B cell (primary cell): ENCODE measurements around the gene ZDHHC14. TPM values are rescaled to one million over a fixed set of nuclear protein-coding genes. Genes with fewer than 3 reads are reported as not detected.

ENCODE experiments used
- ATAC-seq: fragments of 200-7000 bp; cut with Tn5 transposase; one replicate; pipeline ENCODE4 v1.10.0; 2021; ENCODE audit warnings: low read depth, mild to moderate bottlenecking, moderate number of reproducible peaks, moderate library complexity
- CTCF ChIA-PET: fragments of 350-600 bp; sonication (Branson Sonifier 250); formaldehyde crosslinking; loops from one replicate; lab custom pipeline; 2021; ENCODE audit warnings: antibody characterized with exemption, inconsistent platforms; lab: Charles Lee
- POLR2A ChIA-PET: fragments of 350-600 bp; sonication (Branson Sonifier 250); formaldehyde crosslinking; loops from one replicate; lab custom pipeline; 2021; ENCODE audit warnings: antibody characterized with exemption; lab: Charles Lee
- DNase-seq: peaks from one replicate; pipeline ENCODE4 v3.0.0; 2013
- H2AFZ ChIP-seq: 2 replicates; pipeline ENCODE4 v1.6.1; 2012; ENCODE audit warnings: mild to moderate bottlenecking, low read depth, low read length; ENCODE audit not compliant: insufficient read depth, poor library complexity, severe bottlenecking
- H3K27ac ChIP-seq, 2 donors: 1 replicate in 1 of 2; 2 replicates in 1 of 2; pipeline ENCODE4 v1.5.1; 2012 to 2013; ENCODE audit warnings: low read length in 2 of 2, mild to moderate bottlenecking in 2 of 2, moderate library complexity in 1 of 2
- H3K27me3 ChIP-seq, 4 experiments: fragments of 200-600 bp in 1 of 4; sonication (generic) in 1 of 4; replicated peaks in 1 of 4; 1 replicate in 2 of 4; 2 replicates in 2 of 4; pipeline versions ENCODE4 v1.6.1 to v1.7.0; 2013 to 2016; ENCODE audit warnings: low read length in 3 of 4, mild to moderate bottlenecking in 2 of 4, mixed read lengths in 1 of 4, moderate library complexity in 1 of 4; ENCODE audit not compliant: insufficient read depth in 4 of 4, control insufficient read depth in 3 of 4; ENCODE audit errors: control extremely low read depth in 1 of 4
- H3K36me3 ChIP-seq, 2 experiments: replicated peaks in 1 of 2; 1 replicate in 1 of 2; 2 replicates in 1 of 2; pipeline versions ENCODE4 v1.6.1 to v1.7.1; 2013; ENCODE audit warnings: low read length in 1 of 2; ENCODE audit not compliant: insufficient read depth in 2 of 2, control insufficient read depth in 1 of 2; ENCODE audit errors: control extremely low read depth in 1 of 2, extremely low read depth in 1 of 2
- H3K4me1 ChIP-seq, 2 donors: fragments of 200-600 bp in 1 of 2; sonication (generic) in 1 of 2; 1 replicate in 1 of 2; 2 replicates in 1 of 2; pipeline versions ENCODE4 v1.5.1 to v1.6.1; 2013 to 2017; ENCODE audit warnings: low read length in 2 of 2; ENCODE audit not compliant: control insufficient read depth in 2 of 2, insufficient read depth in 2 of 2
- H3K4me2 ChIP-seq: replicated peaks from 2 replicates; pipeline ENCODE3; 2012; ENCODE audit warnings: mild to moderate bottlenecking, low read depth, low read length; ENCODE audit not compliant: poor library complexity, severe bottlenecking
- H3K4me3 ChIP-seq, 5 experiments: fragments of 200-600 bp in 1 of 5; sonication (generic) in 1 of 5; 1 replicate in 3 of 5; 2 replicates in 2 of 5; pipeline versions ENCODE4 v1.5.1 to v1.7.0; 2011 to 2016; ENCODE audit warnings: low read length in 4 of 5, mild to moderate bottlenecking in 4 of 5, low read depth in 2 of 5, control low read depth in 1 of 5, moderate library complexity in 1 of 5; ENCODE audit not compliant: insufficient read depth in 1 of 5; ENCODE audit errors: control extremely low read depth in 1 of 5, extremely low read depth in 1 of 5
- H3K79me2 ChIP-seq: fragments of 200-600 bp; sonication (generic); one replicate; pipeline ENCODE4 v1.6.0; 2016; ENCODE audit warnings: low read length; ENCODE audit not compliant: control insufficient read depth, insufficient read depth
- H3K9ac ChIP-seq: fragments of 200-600 bp; sonication (generic); 2 replicates; pipeline ENCODE4 v1.6.1; 2017; ENCODE audit warnings: mild to moderate bottlenecking, low read length, moderate library complexity
- H3K9me3 ChIP-seq, 3 donors: one replicate each; pipeline versions ENCODE4 v1.6.1 to v1.7.1; 2013; ENCODE audit warnings: low read length in 2 of 3; ENCODE audit not compliant: control insufficient read depth in 2 of 3, insufficient read depth in 1 of 3; ENCODE audit errors: control extremely low read depth in 1 of 3
- H4K20me1 ChIP-seq: 2 replicates; pipeline ENCODE4 v1.6.0; 2012; ENCODE audit warnings: mild to moderate bottlenecking, low read length; ENCODE audit not compliant: insufficient read depth, control insufficient read depth, poor library complexity, severe bottlenecking
- H3K27ac Mint-ChIP-seq: one replicate; pipeline ENCODE4 v1.8.0; 2021; ENCODE audit warnings: mixed read lengths
- H3K27me3 Mint-ChIP-seq: one replicate; pipeline ENCODE4 v1.8.0; 2021; ENCODE audit warnings: mixed read lengths
- H3K4me1 Mint-ChIP-seq: one replicate; pipeline ENCODE4 v1.8.0; 2021; ENCODE audit warnings: mixed read lengths
- H3K4me3 Mint-ChIP-seq: one replicate; pipeline ENCODE4 v1.8.0; 2021; ENCODE audit warnings: mixed read lengths
- H3K9me3 Mint-ChIP-seq: one replicate; pipeline ENCODE4 v1.8.0; 2022; ENCODE audit warnings: mixed read lengths; ENCODE audit not compliant: insufficient read depth
- CTCF ChIP-seq: fragments of 200-600 bp; IDR thresholded peaks from one replicate; pipeline ENCODE4 v1.8.0; 2022; ENCODE audit warnings: antibody characterized with exemption, mild to moderate bottlenecking
- EZH2 ChIP-seq: IDR thresholded peaks from 2 replicates; pipeline ENCODE4 v1.6.1; 2012; ENCODE audit warnings: borderline replicate concordance, low read depth, mild to moderate bottlenecking, moderate library complexity, low read length; ENCODE audit not compliant: insufficient read depth, poor library complexity, severe bottlenecking
- WGBS: methylation state at CpG from one replicate; pipeline ENCODE4 v1.1.5; 2013; ENCODE audit warnings: missing lambda C conversion rate; ENCODE audit not compliant: insufficient coverage; 5-methylcytosine and 5-hydroxymethylcytosine counted together
- intact Hi-C: fragments of 100-400 bp; cut with micrococcal nuclease; formaldehyde crosslinking; loops from one replicate; pipeline ENCODE4 v1.10.0; 2022
- polyA plus RNA-seq: library from polyadenylated mRNA; depleted of rRNA; stranded (reverse); fragments of >200 nt; gene quantifications from 2 replicates; pipeline ENCODE4 v1.2.3, GENCODE V29; 2012
- total RNA-seq, 2 donors: library from RNA; stranded (reverse); fragments of 120-200 nt in 1 of 2; gene quantifications; 1 replicate in 1 of 2; 2 replicates in 1 of 2; pipeline versions ENCODE4 v1.2.3 to v1.2.4, GENCODE V29; 2013 to 2022

The ZDHHC14 gene
- total and polyA plus RNA-seq, 2 donors (not counting 1 experiment from before 2014, with no cell fraction given): 8.8 to 50.4 TPM

- ChIA-PET POLR2A (interaction anchor here (0.6 kb wide), 1 partner anchor 30 kb away, joined by 3 read pairs; no protein-coding TSS in a partner anchor), CTCF (interaction anchor here (1.4 kb wide), 1 partner anchor 22 kb away, joined by 3 read pairs; no protein-coding TSS in a partner anchor)
- no peaks in the 10 kb centered on the region for H3K27me3 ChIP-seq
- H3K36me3 ChIP-seq: peaks cover 0 to 27% of the 10 kb centered on the region in 2 experiments
- H3K79me2 ChIP-seq: peaks cover 2% of the 10 kb centered on the region
- peaks cover 14 to 30% of the 10 kb centered on the region in 2 donors for H3K4me1 ChIP-seq
- Mint-ChIP-seq H3K27me3 (no peaks in the 10 kb centered on the region), H3K4me1 (peaks cover 25% of the 10 kb centered on the region), H3K27ac (no peak overlapping the region), H3K9me3 (peaks cover 8% of the 10 kb centered on the region), H3K4me3 (peak overlapping the region; percentile 16)
- DNase-seq: no peak
- peak overlapping the region; percentile 21 for H3K4me2 ChIP-seq
- ATAC-seq: peak; percentile 43
- H3K4me3 ChIP-seq: peak overlapping the region in 3 of 5 experiments; percentile 4 to 19 (median 18)
- no peak overlapping the region for H3K9ac ChIP-seq
- intact Hi-C loops: loop anchor here (10.0 kb wide), 1 partner anchor 128 kb away; no protein-coding TSS in a partner anchor
- 86% methylated on average over 16 of the region's 16 CpGs for WGBS
- H2AFZ ChIP-seq: no peak overlapping the region
- TF ChIP-seq CTCF (no peak), EZH2 (no peak)
- no peaks in the 10 kb centered on the region for H4K20me1 ChIP-seq
- no peak overlapping the region for H3K27ac ChIP-seq
- peaks cover 0 to 24% (median 20%) of the 10 kb centered on the region in 3 donors for H3K9me3 ChIP-seq
Observed at GRCh38 chr6:157592541-157592940, 211.6 kb downstream of the ZDHHC14 start.

- Histone ChIP-seq H3K4me2 (peak overlapping the region; percentile 21), H3K36me3 (peaks cover 0 to 27% of the 10 kb centered on the region in 2 experiments), H4K20me1 (no peaks in the 10 kb centered on the region), H3K4me3 (peak overlapping the region in 3 of 5 experiments; percentile 4 to 19 (median 18)), H3K27me3 (no peaks in the 10 kb centered on the region), H2AFZ (no peak overlapping the region), H3K79me2 (peaks cover 2% of the 10 kb centered on the region), H3K27ac (no peak overlapping the region), H3K9ac (no peak overlapping the region), H3K4me1 (peaks cover 18 to 31% of the 10 kb centered on the region in 2 donors), H3K9me3 (peaks cover 0 to 24% (median 20%) of the 10 kb centered on the region in 3 donors)
- Mint-ChIP-seq H3K27me3 (no peaks in the 10 kb centered on the region), H3K9me3 (peaks cover 8% of the 10 kb centered on the region), H3K27ac (peak overlapping the region; percentile 15), H3K4me1 (peaks cover 27% of the 10 kb centered on the region), H3K4me3 (peak overlapping the region; percentile 16)
- TF ChIP-seq CTCF: no peak
- TF ChIP-seq EZH2: no peak
- no peak for DNase-seq
- CTCF ChIA-PET: interaction anchor here (1.4 kb wide), 1 partner anchor 21 kb away, joined by 3 read pairs; no protein-coding TSS in a partner anchor
- no peak for ATAC-seq
- intact Hi-C loops: loop anchor here (10.0 kb wide), 1 partner anchor 128 kb away; no protein-coding TSS in a partner anchor
- POLR2A ChIA-PET: no interaction called here
- 96% methylated on average over 19 of the region's 21 CpGs for WGBS
Observed at GRCh38 chr6:157592980-157593379, 212.0 kb downstream of the ZDHHC14 start.
